Liver (tissue), 3 donors: ENCODE results near the gene TTYH1.

Experiments used
- EGR1 ChIP-seq, 2 donors: IDR thresholded peaks; 2 replicates each; pipeline ENCODE4 v1.6.1; 2016 to 2018; ENCODE audit warnings: antibody characterized with exemption in 2 of 2, low read depth in 2 of 2
- SP1 ChIP-seq: IDR thresholded peaks from 2 replicates; pipeline ENCODE4 v1.6.1; 2018; ENCODE audit warnings: antibody characterized with exemption, mild to moderate bottlenecking
- TF ChIP-seq, protein P1 (sequence below): fragments of 150-350 bp; IDR thresholded peaks from 2 replicates; pipeline ENCODE4 v1.5.1; 2017; ENCODE audit warnings: improper control_type of control experiment, low read depth, low read length; ENCODE audit not compliant: missing input control
- TF ChIP-seq, protein P2 (sequence below): IDR thresholded peaks from 2 replicates; pipeline ENCODE4 v1.6.1; 2016; ENCODE audit warnings: antibody characterized with exemption
- donor health status: healthy.
- donor health status: healthy.

DNA sequence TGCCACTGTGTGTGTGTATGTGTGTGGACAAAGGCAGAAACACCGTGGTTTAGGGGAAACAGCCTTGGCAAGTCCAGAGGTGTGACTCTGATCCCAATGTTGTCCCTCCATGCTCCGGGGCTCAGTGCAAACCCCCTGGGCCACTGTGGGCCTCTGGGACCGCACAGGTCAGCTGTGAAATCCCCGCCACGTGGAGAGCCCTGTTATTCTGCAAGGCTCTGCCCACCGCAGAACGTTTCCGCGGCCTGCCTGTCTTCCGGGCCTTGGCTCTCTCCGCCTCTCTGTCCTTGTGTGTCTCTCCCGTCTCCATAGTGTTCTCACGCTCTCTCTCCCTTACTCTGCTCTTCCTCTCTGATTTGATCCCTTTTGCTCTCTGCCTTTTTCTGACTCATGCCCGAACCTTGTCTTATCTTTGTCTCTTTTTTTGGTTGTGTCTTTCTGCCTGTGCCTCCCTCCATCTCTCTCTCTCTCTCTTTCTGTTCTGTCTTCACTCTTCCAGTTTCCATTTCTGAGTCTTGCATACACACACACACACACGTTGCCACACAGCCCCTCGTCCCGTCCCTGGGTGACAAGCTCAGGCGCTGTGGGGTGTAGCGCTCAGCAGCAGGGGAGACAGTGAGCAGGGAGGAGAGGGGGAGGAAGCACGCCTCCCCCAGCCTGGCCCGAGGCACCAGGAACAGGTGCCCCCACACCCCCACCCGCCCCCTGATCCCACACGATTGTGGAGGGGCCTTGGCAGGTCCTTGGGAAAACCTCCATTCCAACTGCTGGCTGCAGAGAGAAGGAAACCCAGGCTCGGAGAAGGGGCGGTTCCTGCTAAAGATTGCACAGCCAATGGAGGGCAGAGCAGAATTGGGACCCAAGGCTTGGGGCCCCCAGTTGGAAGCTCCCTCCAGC is 3.0 kb downstream of the TTYH1 start:
- no peak for TF ChIP-seq SP1
- TF ChIP-seq, protein P1, sequence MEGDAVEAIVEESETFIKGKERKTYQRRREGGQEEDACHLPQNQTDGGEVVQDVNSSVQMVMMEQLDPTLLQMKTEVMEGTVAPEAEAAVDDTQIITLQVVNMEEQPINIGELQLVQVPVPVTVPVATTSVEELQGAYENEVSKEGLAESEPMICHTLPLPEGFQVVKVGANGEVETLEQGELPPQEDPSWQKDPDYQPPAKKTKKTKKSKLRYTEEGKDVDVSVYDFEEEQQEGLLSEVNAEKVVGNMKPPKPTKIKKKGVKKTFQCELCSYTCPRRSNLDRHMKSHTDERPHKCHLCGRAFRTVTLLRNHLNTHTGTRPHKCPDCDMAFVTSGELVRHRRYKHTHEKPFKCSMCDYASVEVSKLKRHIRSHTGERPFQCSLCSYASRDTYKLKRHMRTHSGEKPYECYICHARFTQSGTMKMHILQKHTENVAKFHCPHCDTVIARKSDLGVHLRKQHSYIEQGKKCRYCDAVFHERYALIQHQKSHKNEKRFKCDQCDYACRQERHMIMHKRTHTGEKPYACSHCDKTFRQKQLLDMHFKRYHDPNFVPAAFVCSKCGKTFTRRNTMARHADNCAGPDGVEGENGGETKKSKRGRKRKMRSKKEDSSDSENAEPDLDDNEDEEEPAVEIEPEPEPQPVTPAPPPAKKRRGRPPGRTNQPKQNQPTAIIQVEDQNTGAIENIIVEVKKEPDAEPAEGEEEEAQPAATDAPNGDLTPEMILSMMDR: no peak
- TF ChIP-seq, protein P2, sequence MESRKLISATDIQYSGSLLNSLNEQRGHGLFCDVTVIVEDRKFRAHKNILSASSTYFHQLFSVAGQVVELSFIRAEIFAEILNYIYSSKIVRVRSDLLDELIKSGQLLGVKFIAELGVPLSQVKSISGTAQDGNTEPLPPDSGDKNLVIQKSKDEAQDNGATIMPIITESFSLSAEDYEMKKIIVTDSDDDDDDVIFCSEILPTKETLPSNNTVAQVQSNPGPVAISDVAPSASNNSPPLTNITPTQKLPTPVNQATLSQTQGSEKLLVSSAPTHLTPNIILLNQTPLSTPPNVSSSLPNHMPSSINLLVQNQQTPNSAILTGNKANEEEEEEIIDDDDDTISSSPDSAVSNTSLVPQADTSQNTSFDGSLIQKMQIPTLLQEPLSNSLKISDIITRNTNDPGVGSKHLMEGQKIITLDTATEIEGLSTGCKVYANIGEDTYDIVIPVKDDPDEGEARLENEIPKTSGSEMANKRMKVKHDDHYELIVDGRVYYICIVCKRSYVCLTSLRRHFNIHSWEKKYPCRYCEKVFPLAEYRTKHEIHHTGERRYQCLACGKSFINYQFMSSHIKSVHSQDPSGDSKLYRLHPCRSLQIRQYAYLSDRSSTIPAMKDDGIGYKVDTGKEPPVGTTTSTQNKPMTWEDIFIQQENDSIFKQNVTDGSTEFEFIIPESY: no peak
- TF ChIP-seq EGR1 (IDR thresholded peaks at IDR 0.05; ENCODE audit: low read depth in 2 of 2): no peak
